ENCODE data around the gene DDX1. TPM values are rescaled to one million over a fixed set of nuclear protein-coding genes. Genes with fewer than 3 reads are reported as not detected.
A peak's percentile ranks its signal among the peaks of the same experiment; 100 is the strongest.

DDX1 gene
- total RNA-seq, 4 donors from 2014 or later = 58.3 to 90.5 (median 60.8) TPM

DNA sequence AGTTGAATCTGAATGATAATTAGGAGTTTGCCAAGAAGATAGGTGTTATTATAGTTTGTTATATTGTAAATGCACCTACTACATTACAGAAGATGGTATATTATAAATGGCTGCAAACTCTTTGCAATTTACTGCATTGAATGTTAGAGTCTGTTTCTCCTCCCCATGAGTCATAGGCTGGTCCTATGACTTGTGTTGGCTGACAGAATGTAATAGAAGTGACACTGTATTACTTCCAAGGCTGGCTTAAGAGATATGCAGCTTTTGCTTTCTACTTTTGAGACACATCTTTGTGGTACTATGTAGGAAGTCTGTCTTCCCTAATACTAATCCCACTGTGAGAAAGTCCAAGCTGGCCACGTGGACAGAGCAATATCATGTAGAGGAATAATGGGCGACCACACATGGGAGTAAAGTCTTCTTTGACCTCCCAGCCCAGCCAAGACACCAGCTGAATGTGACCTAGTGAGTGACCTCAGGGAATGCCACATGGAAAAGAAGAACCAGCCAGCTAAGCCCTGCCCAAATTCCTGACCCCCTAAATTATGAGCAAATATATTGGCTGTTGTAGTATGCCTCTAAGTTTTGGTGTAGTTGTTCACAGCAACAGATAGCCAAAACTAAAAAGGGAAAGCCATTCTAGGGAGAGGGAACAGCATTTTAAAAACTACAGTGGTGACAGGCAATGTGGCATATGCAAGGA, 6.8 kb upstream of the DDX1 start:
- WGBS = 85% methylated on average over 2 of the region's 2 CpGs
- H3K27me3 ChIP-seq = no peaks in the 10 kb centered on the region
- H3K27ac ChIP-seq (replicated peaks in 1 of 4) = no peak overlapping the region
- TF ChIP-seq, protein P1, sequence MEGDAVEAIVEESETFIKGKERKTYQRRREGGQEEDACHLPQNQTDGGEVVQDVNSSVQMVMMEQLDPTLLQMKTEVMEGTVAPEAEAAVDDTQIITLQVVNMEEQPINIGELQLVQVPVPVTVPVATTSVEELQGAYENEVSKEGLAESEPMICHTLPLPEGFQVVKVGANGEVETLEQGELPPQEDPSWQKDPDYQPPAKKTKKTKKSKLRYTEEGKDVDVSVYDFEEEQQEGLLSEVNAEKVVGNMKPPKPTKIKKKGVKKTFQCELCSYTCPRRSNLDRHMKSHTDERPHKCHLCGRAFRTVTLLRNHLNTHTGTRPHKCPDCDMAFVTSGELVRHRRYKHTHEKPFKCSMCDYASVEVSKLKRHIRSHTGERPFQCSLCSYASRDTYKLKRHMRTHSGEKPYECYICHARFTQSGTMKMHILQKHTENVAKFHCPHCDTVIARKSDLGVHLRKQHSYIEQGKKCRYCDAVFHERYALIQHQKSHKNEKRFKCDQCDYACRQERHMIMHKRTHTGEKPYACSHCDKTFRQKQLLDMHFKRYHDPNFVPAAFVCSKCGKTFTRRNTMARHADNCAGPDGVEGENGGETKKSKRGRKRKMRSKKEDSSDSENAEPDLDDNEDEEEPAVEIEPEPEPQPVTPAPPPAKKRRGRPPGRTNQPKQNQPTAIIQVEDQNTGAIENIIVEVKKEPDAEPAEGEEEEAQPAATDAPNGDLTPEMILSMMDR (IDR thresholded peaks at IDR 0.05) = no peak
- TF ChIP-seq POLR2A (IDR thresholded peaks at IDR 0.05; ENCODE audit: low read depth) (no peak), POLR2AphosphoS5 (IDR thresholded peaks at IDR 0.05) (no peak), EP300 (IDR thresholded peaks at IDR 0.05) (no peak)
- no peak overlapping the region for H3K4me3 ChIP-seq
- DNase-seq (ENCODE audit: extremely low spot score) = no peak
- intact Hi-C loops (cut with DNase I) = no loop called here
- no peaks in the 10 kb centered on the region for H3K4me1 ChIP-seq
- no peaks in the 10 kb centered on the region for H3K36me3 ChIP-seq
- no peaks in the 10 kb centered on the region for H3K9me3 ChIP-seq

DNA sequence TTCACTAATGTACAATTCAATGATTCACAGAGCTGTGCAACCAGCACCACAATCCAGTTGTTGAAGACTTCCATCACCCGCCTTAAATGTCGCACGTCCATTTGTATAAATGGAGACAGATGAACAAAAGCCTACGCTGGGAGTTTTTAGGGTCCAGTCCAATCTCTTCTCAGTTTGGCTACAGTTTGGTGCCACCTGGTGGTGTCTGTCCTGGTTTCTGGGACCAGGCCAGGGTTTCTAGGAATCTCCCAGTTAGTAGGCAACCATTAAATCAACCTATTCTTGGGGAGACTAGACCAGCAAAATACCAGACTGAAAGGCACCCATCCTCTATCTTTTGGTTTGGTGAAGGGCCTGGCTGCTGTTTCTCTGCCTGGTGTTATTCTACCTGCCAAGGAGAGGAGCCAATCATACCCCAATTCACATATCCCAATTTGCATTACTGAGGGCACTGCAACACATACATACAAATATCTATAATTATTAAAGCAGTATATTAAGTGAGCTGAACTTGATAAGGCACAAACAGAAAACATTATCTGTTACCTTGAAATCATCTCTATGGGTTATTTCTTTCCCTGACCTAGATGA, 3.2 kb upstream of the DDX1 start:
- Histone ChIP-seq H3K27ac (replicated peaks in 1 of 4) (no peak overlapping the region), H3K27me3 (no peaks in the 10 kb centered on the region), H3K9me3 (no peaks in the 10 kb centered on the region), H3K4me1 (peaks cover 17 to 19% (median 18%) of the 10 kb centered on the region in 4 donors), H3K4me3 (no peak overlapping the region), H3K36me3 (no peaks in the 10 kb centered on the region)
- TF ChIP-seq, protein P1 (IDR thresholded peaks at IDR 0.05) = peak; percentile 26 to 45 (median 42)
- TF ChIP-seq POLR2A (IDR thresholded peaks at IDR 0.05; ENCODE audit: low read depth) = no peak
- intact Hi-C loops (cut with DNase I) = no loop called here
- DNase-seq (ENCODE audit: extremely low spot score) = no peak
- 27% methylated on average over 4 of the region's 4 CpGs for WGBS

DNA sequence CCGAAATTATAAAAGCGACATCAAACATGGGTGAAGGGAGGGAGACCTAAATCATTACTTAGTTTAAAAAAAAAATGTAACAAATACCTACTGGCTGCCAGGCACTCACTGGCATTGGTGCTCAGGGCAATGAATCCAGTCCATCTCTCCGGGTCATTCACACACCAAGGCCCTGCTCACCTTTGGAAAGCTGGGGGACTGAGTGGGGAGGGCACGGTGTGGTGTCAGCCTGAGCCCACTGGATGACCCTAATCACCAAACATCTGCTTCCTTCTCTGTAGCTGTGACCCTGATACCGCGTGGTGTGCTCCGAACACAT, 336 bp upstream of the DDX1 start:
- Histone ChIP-seq H3K27me3 (no peaks in the 10 kb centered on the region), H3K36me3 (peaks cover 7 to 15% (median 12%) of the 10 kb centered on the region in 4 donors), H3K27ac (replicated peaks in 1 of 4) (peak overlapping the region; percentile 86 to 96 (median 90)), H3K9me3 (no peaks in the 10 kb centered on the region), H3K4me1 (peaks cover 23 to 34% (median 32%) of the 10 kb centered on the region in 4 donors), H3K4me3 (peak overlapping the region; percentile 65 to 96 (median 81))
- intact Hi-C loops (cut with DNase I) = no loop called here
- WGBS = 26% methylated on average over 7 of the region's 7 CpGs
- DNase-seq (ENCODE audit: extremely low spot score) = no peak
- no peak for TF ChIP-seq EP300 (IDR thresholded peaks at IDR 0.05)
- TF ChIP-seq POLR2A (IDR thresholded peaks at IDR 0.05; ENCODE audit: low read depth) = no peak
- TF ChIP-seq, protein P1 (IDR thresholded peaks at IDR 0.05) = no peak
- no peak for TF ChIP-seq POLR2AphosphoS5 (IDR thresholded peaks at IDR 0.05)

DNA sequence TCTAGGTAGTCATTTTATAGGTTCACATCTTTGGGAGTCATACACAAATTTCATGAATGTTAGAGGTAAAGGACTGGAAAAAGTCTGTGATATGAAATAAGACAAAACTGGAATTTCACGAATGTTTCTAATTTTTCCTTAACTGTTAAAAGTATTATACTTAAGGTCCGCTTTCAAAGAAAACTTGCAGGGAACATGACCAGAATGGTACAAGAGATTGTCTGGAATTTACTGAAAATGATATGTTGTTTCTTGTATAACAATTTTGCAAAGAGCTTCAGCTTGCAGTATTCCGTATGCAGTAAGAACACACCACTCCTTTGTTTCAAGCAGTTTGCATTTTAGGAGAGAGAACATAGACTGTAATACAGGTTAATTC, 1.6 kb downstream of the DDX1 start:
- Histone ChIP-seq H3K4me3 (peak overlapping the region in 1 of 4 donors; percentile 73), H3K36me3 (peaks cover 24 to 34% (median 28%) of the 10 kb centered on the region in 4 donors), H3K27me3 (no peaks in the 10 kb centered on the region), H3K27ac (replicated peaks in 1 of 4) (no peak overlapping the region), H3K4me1 (peaks cover 23 to 34% (median 32%) of the 10 kb centered on the region in 4 donors), H3K9me3 (no peaks in the 10 kb centered on the region)
- TF ChIP-seq, protein P1 (IDR thresholded peaks at IDR 0.05) = no peak
- TF ChIP-seq POLR2A (IDR thresholded peaks at IDR 0.05; ENCODE audit: low read depth) = no peak
- intact Hi-C loops (cut with DNase I) = no loop called here
- DNase-seq (ENCODE audit: extremely low spot score) = no peak
- 78% methylated on average over 3 of the region's 3 CpGs for WGBS

Measured in esophagus muscularis mucosa (tissue), 4 donors.